ENCODE measurements around the gene MOCS2.

DNA sequence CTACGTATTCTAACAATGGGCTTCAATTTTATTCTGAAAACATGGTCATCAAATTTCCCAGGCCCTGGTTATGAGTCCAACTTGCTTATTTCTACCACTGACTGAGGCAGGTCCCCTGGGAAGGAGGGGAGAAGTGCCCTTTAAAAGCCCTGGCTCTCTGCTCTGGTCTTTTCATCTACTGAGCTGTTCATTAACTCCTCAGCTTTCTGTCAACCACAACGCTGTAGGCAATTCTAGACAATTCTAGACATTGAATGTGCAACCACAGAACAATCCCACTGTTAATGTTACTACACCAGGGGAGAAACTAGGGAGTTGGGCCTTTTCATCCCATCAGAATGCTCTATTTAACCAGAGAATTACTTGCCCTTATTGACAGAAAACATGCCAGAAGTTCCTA lies 10.0 kb downstream of the MOCS2 start:
- no peak for TF ChIP-seq POLR2A (IDR thresholded peaks at IDR 0.05)
- TF ChIP-seq CTCF (IDR thresholded peaks at IDR 0.05), result no peak

Data from tibial nerve (tissue), 3 donors.